HG03460 (cell line): ENCODE measurements around the gene DGKD.

Experiments used
- ATAC-seq: cut with Tn5 transposase; IDR thresholded peaks from one replicate; pipeline ENCODE4 v1.9.1; 2021; ENCODE audit not compliant: unreplicated experiment

Gene DGKD

DNA sequence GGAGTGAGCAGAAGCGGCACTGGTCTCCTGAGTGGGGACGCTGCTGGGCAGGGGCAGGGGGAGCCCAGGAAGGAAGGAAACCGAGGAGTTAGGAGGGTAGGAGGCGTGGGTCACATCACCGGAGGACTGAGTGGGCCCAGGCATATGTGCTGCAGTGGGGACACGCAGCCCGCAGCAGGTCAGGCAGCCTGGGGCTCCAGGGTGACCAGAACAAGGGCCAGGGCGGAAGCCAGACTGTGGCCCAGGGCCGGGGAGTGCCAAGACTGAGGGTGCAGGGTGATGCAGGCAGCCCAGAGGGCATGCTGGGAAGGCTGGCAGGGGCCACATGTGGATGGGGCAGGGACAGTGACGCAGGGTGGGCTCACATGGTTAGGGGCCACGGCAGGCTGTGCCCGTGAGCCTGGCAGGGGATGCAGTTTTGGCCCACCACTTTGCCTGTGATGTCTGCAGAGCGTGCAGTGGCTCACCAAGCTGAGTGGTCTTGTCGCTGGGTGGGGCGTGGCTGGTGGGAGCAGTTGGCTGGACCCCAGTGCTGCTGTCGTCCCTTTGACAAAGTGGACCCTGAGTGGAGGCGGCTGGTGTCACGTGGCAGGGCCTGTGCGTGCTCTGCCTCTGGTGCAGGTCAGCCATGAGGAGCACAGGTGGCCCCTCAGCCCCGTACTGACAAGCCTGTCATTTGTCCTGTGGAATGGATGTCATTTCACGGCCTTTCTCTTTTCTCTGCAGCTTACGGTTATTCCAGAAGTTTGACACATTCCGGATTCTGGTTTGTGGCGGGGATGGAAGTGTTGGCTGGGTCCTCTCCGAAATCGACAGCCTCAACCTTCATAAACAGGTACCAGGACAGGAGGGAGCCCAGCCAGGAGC, 87.1 kb downstream of the DGKD start:
- no peak for ATAC-seq

DNA sequence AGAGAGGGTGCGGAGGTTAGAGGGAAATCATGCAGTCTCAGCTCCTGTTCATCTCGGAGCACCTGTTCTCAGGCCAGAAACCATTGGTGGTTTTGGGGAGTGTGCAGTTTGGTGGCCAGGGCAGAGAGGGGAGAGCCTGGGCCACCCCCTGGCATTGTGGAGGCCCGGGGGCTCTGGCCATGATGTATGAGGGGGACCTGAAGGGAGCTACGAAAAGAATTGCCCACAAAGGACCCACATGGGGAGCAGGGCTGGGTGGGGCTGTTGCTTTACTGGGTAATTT, 87.7 kb downstream of the DGKD start:
- no peak for ATAC-seq

DNA sequence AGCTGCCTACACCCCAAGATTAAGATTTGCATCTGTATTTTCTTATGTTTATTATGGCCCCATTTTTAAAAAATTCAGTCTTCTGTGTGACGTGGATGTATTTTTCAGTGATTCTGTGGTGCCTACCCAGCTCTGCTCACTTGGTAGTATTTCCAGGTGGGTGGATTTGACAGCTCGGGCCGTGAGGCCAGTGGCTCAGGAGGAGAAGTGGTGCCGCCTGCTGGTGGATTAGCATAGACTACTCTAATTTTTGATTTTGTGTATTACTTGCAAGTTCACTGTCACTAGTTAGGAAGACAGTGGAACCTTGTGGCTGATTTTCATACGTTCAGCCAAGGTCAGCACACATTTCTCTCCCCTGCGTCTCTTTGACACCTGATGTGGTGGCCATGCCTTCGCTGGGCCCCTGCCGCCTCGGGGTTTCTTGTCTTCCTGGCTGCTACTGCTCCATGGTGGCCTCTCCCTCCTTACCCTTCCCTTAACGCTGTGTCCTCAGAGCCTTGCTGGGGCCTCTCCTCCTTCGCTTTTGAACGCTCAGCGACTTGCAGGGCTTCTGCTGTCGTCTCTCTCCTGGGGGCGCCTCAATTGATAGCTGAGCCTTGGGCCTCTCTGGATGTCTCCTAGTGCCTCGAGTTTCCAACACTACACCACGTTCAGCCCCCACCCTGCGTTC, 89.4 kb downstream of the DGKD start:
- ATAC-seq = peak; percentile 74

DNA sequence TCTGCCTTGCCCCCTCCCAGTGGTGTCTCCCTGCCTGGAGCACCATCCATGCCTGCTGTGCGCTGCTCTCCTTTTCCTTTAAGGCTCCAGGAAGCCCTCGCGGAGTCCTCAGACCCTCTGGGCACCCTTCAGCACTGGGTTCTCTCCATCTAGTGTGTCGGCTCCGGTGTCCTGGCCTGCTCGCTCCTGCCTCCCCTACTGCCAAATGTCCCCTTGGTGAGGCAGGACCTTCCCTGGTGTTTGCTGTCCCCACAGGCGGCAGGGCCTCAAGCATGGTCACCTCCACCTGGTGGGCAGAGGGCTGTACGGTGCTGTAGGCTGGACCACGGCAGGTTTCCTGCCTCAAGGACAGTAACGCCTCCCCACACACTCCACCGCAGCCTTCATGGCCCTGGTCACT, 90.2 kb downstream of the DGKD start:
- no peak for ATAC-seq

DNA sequence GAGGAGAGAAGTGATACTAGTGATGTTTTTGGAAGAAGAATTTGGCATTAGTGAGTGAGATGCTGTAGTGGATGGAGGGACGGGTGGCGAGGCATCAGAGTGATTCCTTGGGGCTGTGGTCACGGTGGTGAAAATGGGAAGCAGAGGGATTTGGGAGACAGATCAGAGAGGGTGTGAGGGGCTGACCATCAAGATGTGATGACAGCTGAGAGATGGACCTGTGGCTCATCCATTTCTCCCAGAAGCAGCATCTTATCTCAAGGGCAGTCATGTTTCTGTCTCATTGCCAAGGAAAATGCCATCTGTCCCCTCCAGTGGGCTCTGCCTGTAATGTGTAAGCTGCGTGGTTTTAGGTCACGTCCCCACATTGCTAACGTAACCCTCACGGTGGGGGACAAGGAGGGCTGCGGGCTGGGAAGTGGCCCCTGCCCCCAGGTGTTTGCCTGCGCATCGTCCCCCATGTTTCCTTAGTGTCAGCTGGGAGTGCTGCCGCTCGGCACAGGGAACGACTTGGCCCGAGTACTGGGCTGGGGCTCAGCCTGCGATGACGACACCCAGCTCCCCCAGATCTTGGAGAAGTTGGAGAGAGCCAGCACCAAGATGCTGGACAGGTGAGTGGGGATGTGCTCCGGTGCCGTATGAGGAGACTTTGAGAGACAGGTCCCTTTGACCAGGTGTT, 91.0 kb downstream of the DGKD start:
- ATAC-seq = no peak

DNA sequence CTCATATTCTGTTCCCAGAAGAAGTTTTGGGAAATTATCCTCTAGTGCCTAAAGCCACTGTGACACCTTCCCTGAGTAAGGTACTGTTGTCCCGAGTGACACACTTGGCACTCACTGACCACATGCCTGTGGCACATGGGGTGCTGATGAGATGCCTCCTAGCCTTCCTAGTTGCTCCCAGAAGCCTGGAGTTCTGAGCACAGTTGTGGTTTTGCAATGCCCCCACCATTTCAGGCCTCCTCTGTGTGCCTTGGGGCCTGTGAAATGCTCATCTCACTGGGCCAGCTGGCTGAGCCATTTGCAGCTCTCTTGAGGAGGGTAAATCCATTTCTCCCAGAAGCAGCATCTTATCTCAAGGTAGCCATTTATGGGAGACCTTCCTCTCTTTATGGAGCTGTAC, 91.8 kb downstream of the DGKD start:
- ATAC-seq = no peak

DNA sequence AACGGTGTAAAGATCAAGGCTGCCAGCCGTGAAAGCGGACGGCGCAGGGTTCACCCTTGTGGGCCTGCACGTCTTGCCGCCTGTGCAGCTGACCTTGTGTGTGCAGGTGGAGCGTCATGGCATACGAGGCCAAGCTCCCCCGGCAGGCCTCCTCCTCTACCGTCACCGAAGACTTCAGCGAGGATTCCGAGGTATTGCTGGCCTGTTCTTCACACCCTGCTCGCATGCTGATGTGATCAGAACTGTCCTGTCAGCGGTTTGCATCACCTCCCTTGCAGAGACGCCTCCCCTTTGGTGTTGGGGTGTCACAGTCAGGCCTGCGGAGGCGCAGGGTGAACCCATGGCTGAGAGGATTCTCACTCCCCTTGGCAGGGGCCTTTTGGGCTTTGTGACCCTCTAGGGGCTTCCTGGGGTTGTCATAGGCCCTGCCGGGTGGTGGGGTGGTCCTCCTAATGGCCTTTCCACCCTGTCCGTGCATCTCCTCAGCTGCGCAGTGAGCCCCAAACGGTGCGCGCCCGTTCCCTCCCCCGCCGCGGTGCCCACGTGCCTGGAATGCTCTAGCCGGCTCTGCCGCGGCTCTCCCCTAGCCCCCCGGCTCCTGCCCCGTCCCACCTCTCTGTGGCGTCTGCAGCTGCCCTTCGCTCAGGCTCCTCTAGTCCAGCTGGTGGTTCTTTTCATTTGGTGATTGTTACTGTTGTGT, 92.5 kb downstream of the DGKD start:
- no peak for ATAC-seq

DNA sequence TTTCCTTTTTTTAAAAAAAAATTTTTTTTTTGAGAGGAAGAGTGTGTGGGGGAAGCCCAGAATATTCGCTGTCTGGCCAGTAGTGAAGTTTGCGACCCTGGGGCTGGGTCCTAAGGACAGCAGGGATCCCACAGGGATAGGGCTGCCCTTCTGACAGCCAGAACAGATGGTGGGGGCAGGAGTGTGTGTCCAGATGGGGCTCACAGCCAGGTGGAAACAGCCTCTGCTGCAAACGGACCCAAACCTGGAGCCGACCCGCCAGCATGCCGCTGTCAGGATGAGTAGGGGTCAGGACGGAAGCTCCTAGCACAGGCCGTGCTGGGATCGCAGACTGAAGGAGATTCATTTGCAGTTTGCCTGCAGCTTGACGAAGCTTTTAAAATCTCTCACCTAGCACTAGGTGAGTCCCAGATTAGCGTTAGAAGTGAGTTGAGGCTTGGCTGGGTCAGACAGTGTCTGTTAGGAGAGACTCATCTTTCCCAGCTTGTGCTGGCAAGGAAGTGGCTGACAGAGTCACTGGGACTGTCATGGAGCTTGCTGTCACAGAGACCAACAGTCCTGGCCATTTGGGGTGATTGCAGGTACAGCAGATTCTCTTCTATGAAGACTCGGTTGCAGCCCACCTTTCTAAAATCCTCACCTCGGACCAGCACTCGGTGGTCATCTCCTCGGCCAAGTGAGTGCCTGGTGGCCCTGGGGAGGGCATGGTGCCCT, 93.4 kb downstream of the DGKD start:
- no peak for ATAC-seq

DNA sequence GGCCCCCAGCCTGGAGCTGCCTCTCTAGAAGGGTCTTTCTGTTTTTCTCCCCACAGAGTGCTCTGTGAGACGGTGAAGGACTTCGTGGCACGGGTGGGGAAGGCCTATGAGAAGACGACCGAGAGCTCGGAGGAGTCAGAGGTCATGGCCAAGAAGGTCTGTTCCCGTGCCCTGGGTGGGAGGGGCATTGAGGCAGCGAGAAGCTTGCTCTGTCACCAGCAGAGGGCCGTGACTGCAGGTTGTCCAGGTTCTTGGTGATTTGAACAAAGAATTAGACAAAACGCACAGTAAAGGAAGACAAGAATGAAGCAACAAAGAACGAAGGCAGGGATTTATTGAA, 93.9 kb downstream of the DGKD start:
- ATAC-seq = no peak

DNA sequence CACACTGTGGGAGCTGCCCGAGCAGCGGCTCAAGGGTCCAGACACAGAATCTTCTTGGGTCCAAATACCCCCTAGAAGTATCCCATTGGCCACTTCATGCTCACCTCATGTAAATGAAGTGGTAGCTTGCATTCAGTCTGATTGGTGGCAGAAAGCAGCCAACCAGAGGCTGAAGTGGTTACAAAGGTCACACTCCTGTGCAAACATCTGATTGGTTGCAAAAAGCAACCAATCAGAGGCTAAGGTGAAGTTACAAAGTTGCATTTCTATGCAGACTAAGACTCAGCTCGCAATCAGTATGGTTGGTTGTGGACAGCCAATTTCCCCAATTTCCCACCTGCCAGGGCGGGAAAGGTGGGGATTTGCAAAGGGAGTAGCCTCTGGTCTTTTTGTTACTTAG, 94.3 kb downstream of the DGKD start:
- ATAC-seq = no peak

DNA sequence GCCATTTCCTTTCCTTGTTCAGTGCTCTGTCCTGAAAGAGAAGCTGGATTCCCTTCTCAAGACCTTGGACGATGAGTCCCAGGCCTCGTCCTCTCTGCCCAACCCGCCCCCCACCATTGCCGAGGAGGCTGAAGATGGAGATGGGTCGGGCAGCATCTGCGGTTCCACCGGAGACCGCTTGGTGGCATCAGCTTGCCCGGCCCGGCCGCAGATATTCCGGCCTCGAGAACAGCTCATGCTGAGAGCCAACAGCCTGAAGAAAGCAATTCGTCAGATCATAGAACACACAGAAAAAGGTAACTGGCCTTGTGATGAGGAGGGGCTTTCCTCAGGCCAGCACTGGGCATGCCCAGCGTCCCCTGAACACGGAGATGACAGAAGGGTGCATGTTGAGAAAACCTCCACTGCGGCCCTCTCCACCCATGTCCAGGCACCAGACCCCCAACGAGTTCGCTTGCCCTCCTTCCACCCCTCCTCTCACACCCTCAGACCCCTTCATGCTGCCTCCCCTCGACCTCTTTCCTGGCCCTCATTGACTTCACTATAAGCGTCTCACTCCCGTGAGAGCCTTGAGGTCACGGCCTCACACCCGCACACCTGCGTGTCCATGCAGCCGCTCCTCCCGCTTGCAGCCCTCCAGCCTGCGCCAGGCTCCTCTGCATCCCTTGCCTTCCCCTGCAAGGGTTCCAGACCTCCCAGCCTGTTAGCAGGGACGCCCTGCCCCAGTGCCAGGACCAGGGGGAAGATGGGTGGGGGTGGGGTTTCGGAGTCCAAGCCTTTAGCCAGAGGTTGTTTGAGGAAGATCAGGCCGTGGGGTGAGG, 95.0 kb downstream of the DGKD start:
- ATAC-seq = no peak

DNA sequence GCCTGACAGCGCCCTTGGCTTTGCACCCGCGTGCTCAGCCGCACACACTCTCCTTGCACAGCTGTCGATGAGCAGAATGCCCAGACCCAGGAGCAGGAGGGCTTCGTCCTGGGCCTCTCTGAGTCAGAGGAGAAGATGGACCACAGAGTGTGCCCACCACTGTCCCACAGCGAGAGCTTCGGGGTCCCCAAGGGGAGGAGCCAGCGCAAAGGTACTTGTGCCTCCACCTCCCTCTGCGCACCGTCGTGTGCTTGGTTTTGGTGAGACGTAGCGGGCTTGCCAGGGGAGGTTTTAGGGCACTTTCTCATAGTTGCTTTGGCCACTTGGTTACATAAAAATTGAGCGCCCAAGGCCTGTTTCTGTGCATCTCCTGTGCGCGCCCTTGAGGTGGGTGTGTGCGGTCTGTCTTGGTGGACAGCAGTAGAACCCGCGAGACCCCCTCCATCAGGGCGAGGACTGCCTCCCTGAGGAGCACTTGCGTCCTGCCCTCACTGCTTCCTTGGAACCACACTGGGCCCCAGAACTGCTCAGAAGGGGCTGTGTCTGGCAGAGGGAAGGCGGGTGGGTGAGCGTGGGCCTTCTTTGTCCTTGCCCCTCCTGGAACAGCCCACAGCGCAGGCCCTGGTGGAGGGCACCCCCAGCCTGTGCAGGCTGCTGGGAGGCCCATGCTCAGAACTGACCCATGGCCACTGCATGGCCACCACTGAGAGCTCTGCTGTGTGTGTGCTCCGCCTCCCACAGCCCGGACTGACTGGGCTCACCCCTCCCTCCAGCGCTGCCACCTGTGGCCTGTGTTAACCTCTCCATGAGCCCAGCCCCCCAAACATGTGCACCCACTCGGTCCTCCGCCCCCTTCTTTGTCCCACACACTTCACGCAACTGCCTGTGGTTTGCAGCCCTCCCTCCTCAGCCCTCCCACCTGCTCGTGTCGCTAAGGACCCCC, 95.9 kb downstream of the DGKD start:
- ATAC-seq = no peak

DNA sequence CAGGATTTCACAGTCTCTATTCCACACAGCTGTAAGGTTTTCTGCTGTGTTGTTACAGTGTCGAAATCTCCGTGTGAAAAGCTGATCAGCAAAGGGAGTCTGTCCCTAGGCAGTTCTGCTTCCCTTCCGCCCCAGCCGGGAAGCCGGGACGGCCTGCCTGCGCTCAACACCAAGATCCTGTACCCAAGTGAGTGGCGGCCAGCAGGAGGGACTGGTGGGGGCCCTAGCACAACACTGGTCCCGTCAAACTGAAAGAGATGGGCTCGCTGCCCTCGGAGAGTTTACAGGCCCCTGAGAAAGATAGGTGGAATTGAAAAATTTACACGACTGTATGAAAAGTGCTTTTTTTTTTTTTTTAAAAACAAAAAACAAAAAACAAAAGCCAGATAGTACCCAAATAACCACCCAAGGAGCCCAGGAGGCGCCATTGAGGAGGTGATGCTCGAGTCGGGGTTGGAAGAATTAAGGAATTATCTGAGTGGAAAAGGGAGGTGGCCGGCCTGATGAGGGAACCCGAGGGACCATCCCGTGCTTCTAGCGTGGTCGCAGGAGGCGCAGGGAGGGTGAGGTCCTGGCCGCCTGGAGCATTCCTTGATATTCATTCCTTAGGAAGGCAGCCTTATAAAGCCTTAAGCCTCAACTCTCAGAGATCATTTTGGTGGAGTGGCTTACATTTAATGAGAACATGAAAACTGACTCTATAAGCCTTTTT, 96.7 kb downstream of the DGKD start:
- no peak for ATAC-seq

DNA sequence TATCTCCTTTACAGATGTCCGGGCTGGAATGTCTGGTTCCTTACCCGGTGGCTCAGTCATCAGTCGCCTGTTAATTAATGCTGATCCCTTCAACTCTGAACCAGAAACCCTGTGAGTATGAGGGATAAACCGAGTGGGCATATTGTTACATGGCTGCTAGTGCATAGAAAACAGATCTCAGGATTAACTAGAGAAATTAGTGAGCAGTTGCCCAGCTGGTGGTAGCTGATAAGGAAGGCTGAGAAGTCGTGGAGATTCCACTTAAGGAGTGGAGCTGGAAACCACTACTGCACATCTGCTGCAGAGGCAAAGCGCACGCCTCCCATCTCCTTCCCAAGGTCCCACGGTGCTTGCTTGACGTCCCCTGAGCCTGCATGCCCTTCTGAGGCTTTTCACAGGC, 97.7 kb downstream of the DGKD start:
- no peak for ATAC-seq

DNA sequence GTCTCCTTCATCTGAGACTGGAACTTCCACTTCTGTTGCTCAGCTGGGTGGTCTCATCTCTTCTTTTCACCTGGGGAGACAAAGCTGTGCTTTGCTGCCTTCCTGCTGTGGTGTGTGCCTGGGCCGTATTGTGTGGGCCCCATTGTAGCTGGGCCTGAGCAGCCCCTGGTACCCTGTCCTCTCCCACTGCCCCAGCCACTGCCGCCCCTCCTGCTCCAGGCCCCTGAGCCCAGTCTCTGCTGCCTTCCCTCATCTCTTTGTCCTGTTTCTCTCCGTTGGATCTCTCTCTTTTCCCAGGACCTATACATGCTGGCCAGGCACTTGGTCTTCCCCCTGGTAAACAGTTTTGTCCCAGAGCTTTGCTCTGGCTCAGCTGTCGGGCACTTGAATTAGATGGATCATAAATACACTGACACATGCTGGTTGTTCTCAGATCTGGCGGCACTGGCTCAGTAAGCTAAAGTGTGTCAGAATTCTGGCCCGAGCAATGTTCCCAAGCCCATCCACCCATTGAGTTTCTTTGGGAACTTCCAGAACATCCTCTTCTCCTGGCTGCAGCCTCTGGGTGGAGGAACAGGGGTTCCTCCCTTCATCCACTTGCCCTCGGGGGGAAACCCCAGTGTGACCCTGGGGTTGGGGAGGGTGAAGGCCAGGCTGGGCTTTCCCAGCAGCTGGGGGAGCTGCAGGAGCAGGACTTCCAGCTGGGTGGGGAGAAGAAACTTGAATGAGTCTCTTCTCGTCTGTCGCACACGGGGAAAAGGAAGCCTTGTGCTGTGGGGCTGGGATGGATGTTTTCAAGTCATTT, 99.0 kb downstream of the DGKD start:
- ATAC-seq = no peak

DNA sequence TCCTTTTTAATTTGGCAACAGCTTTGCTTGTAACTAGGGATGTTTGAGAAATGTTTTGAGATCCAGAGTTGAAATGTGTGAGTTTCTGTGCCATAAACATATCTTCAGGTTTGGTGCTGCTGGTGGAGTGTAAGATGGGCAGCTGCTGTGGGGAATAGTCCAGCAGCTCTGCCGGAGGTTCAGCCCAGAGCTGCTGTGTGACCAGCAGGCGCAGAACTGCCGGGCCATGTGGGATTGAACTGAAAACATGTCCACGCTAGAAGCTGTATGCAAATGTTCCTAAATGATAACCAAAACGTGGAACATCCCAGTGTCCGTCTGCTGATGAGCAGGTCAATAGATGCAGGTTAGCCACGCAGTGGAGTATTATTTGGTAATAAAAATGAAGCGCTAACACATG, 99.6 kb downstream of the DGKD start:
- ATAC-seq = no peak

DNA sequence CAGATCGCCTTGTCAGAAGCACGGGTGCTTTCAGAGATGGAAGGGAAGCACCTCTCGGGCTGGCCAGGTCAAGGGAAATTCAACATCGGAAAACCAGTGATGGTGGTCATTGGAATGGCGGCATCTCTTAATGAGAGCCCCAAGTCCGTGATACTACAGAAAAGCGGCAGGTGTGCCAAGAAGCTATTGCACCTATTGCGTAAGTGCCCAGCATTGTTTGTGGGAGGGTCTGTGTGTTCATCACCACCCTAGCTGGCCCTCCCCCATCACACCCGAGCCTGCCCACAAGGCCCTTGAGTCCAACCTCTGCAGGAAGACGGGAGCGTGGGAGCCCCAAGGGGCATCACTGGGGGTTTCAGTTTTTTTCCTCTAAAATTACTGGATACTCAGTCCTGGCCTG, 100.7 kb downstream of the DGKD start:
- ATAC-seq = no peak

DNA sequence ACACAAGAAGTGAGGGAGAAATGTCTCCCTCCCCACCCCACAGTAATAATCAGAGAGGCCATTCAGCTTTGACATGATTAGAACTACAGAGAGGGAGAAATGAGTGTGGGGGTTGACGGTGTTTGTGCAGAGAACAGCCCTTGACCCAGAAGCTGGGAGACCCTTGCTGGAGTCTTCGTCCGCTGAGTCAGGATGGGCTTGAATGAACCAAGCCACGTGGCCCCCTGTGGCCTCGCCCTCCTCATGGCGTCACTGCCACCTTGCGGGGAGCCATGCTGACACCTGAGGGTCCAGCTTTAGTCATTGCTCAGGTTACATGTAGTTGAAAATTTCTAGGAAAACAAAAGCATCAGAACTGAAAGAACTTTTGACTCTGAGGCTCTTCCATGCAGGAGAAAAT, 101.2 kb downstream of the DGKD start:
- no peak for ATAC-seq
